Measurements from ENCODE around the gene JAKMIP3. TPM values are rescaled to one million over a fixed set of nuclear protein-coding genes. Genes with fewer than 3 reads are reported as not detected.

JAKMIP3 gene
- total and polyA plus RNA-seq, 9 of the 15 experiments (the other 6 are each of a cell fraction or from before 2014, with no cell fraction given): 0.04 TPM; not detected in 8

- no peak for TF ChIP-seq SRSF9 (IDR thresholded peaks at IDR 0.05; ENCODE audit: borderline replicate concordance, low read depth, low read length)
- TF ChIP-seq ZNF717 (CRISPR knock-in tag; IDR thresholded peaks at IDR 0.05): no peak
- no peak for TF ChIP-seq ZBTB11 (CRISPR knock-in tag; IDR thresholded peaks at IDR 0.05)
- no peak for TF ChIP-seq CEBPB (tag; IDR thresholded peaks at IDR 0.05)
These were observed 32.1 kb upstream of the JAKMIP3 start (continued) for GRCh38 chr10:132033632-132034031.

- no peak for ATAC-seq
- Histone ChIP-seq H3K4me1 (replicated peaks in 1 of 2; ENCODE audit: control insufficient read depth in 2 of 2, insufficient read depth in 2 of 2, low read length in 2 of 2) (peaks cover 0 to 3% of the 10 kb centered on the region in 2 experiments; a peak in 2 of 5 replicates), H3K9ac (ENCODE audit: insufficient read depth in 1 of 2, low read depth in 2 of 2, low read length in 2 of 2) (no peak overlapping the region), H3K4me3 (no peak overlapping the region), H4K20me1 (replicated peaks; ENCODE audit: control insufficient read depth, insufficient read depth, low read length) (no peaks in the 10 kb centered on the region), H3K9me3 (replicated peaks; ENCODE audit: control insufficient read depth, insufficient read depth, low read depth, low read length) (no peaks in the 10 kb centered on the region), H3K9me1 (ENCODE audit: control insufficient read depth, insufficient read depth, low read length) (no peaks in the 10 kb centered on the region), H3K79me2 (ENCODE audit: control insufficient read depth, insufficient read depth, low read length) (no peaks in the 10 kb centered on the region), H3K36me3 (ENCODE audit: control insufficient read depth, insufficient read depth, low read length) (no peaks in the 10 kb centered on the region), H3K27me3 (ENCODE audit: control insufficient read depth in 2 of 2, insufficient read depth in 2 of 2, low read length in 2 of 2) (peaks cover 19 to 77% of the 10 kb centered on the region in 2 experiments; a peak in 4 of 5 replicates), H2AFZ (ENCODE audit: low read depth, low read length) (no peak overlapping the region), H3K27ac (ENCODE audit: extremely low read depth, low read depth, low read length) (no peak overlapping the region), H3K4me2 (ENCODE audit: insufficient read depth, low read length) (no peak overlapping the region)
- ChIA-PET CTCF (ENCODE audit: low intra/inter-chr PET ratio) (no interaction called here), POLR2A (interaction anchor here (0.6 kb wide), 1 partner anchor 38 kb away, joined by 3 read pairs; no protein-coding TSS in a partner anchor)
- WGBS (ENCODE audit: insufficient coverage, low coverage, missing lambda C conversion rate): 3% methylated on average over 7 of the region's 8 CpGs
- DNase-seq (ENCODE audit: extremely low read depth in 1 of 4, low spot score in 3 of 4): no peak
- in situ Hi-C loops (cut with MboI): no loop called here
- no peak for FAIRE-seq
- intact Hi-C loops (cut with micrococcal nuclease): no loop called here
- BruUV-seq (replicated peaks): no TSS peak
- TF ChIP-seq E2F8 (IDR thresholded peaks at IDR 0.05; ENCODE audit: low read depth, partially characterized antibody) (no peak), E4F1 (CRISPR knock-in tag; IDR thresholded peaks at IDR 0.05; ENCODE audit: borderline replicate concordance) (no peak), ATF2 (CRISPR knock-in tag; IDR thresholded peaks at IDR 0.05) (no peak), MAZ (CRISPR knock-in tag; conservative IDR thresholded peaks at IDR 0.05 in 1 of 2, IDR thresholded peaks at IDR 0.05 in 1 of 2) (no peak), KLF10 (CRISPR knock-in tag; IDR thresholded peaks at IDR 0.05) (no peak), NELFE (IDR thresholded peaks at IDR 0.05; ENCODE audit: insufficient read depth, insufficient read length) (no peak)
These were observed 30.3 kb upstream of the JAKMIP3 start for GRCh38 chr10:132035476-132035875.

All from K562 (cell line).